ENCODE data around the gene ATP8A2.

The ATP8A2 gene

DNA sequence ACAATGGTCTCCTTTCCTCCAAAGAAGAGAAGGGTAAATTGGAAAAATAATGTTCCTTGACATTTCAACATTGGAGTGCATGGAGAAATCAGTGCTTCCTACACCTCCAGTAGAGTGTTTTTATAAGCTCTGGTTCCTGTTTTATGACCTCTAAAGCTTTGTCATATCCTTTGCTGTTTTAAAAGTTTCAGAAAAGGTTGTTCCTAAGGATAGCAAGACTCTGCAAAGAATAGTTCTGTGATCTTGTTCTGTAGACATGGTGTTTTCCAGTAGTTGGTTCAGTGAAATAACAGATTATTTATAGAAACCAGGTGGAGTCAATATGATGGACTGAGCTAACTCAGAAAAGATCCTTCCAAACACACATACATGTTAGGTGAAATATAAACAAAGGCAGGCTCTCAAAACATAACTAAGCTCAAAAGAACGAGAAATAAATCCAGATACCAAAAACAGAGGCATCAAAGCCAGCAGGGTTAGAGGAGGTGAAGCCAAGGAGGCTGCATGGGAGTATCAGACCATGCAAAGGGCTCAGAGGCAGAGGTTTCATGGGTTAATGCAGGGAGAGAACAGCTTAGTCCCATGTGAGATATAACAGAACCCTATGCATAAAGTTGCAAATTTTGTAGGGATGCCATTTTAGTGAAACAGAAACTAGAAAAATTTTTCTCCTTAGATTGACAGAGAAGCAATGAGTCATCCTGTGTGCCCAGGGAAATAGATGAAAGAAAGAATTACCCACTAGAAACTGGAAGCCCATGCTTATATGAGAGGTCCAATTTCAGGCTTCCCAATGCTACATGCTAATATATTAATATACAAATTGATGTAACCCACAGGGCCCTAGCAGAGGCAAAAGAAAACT, 635.7 kb downstream of the ATP8A2 start:
- Histone ChIP-seq H3K4me3 (ENCODE audit: low read depth, low read length) (no peak overlapping the region), H3K36me3 (ENCODE audit: control insufficient read depth, insufficient read depth, low read length) (no peaks in the 10 kb centered on the region), H3K27me3 (ENCODE audit: control insufficient read depth, insufficient read depth, low read length) (peaks cover 3% of the 10 kb centered on the region), H3K9me3 (ENCODE audit: control insufficient read depth, insufficient read depth, low read length) (no peaks in the 10 kb centered on the region), H3K4me1 (ENCODE audit: control insufficient read depth, insufficient read depth, low read length) (peaks cover 5% of the 10 kb centered on the region), H3K9ac (ENCODE audit: low read depth, low read length) (no peak overlapping the region)

DNA sequence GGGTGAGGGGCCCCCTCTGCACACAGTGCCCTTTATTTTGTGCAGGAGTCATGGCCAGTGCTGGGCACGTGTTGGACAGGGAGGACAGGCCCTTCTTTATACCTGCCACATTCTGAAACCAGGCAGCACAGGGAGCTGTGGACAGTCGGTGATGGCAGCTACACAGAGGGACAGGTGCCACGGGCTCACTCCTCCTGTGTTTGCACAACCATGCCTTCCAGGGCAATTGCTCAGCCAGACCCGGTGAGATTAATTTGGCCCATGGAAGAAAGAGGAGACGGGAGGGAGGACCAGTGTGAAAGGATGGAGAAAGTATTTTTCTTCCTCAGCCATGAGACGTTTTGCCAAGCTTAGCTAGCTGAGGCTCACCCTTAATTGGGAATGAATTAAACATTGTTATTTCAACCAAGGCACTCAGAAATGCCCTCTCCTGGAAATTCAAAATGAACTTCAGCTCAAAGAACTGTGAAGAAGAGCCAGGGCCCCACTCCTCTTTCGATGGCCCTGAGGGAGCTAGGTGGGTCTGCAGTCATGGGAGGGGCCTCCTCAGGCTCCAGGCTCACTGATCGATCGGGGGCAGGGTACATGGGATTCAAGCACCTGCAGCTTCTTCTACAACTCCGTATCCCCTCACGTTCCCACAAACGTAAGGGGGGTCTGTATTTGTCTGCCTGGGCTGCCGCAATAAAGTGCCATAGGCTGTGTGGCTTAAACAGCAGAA, 638.9 kb downstream of the ATP8A2 start:
- Histone ChIP-seq H3K36me3 (ENCODE audit: control insufficient read depth, insufficient read depth, low read length) (no peaks in the 10 kb centered on the region), H3K9ac (ENCODE audit: low read depth, low read length) (no peak overlapping the region), H3K27me3 (ENCODE audit: control insufficient read depth, insufficient read depth, low read length) (peaks cover 9% of the 10 kb centered on the region), H3K4me1 (ENCODE audit: control insufficient read depth, insufficient read depth, low read length) (peaks cover 5% of the 10 kb centered on the region), H3K4me3 (ENCODE audit: low read depth, low read length) (no peak overlapping the region), H3K9me3 (ENCODE audit: control insufficient read depth, insufficient read depth, low read length) (no peaks in the 10 kb centered on the region)

DNA sequence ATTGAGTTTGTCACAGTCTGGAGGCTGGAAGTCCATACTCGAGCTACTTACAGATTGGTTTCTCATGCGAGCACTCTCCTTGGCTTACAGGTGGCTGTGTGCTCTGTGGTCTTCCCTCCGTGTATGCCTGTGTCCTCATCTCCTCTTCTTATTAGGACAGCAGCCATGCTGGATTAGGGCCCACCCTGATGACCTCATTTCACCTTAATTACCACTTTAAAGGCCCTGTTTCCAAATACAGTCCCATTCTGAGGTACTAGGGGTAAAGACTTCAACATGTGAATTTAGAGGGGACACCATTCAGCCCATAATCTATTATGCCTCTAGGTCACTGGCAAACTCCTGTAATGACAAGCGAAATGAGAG, 639.4 kb downstream of the ATP8A2 start:
- Histone ChIP-seq H3K4me3 (ENCODE audit: low read depth, low read length) (no peak overlapping the region), H3K4me1 (ENCODE audit: control insufficient read depth, insufficient read depth, low read length) (peaks cover 5% of the 10 kb centered on the region), H3K36me3 (ENCODE audit: control insufficient read depth, insufficient read depth, low read length) (no peaks in the 10 kb centered on the region), H3K27me3 (ENCODE audit: control insufficient read depth, insufficient read depth, low read length) (peaks cover 9% of the 10 kb centered on the region), H3K9me3 (ENCODE audit: control insufficient read depth, insufficient read depth, low read length) (no peaks in the 10 kb centered on the region), H3K9ac (ENCODE audit: low read depth, low read length) (no peak overlapping the region)

DNA sequence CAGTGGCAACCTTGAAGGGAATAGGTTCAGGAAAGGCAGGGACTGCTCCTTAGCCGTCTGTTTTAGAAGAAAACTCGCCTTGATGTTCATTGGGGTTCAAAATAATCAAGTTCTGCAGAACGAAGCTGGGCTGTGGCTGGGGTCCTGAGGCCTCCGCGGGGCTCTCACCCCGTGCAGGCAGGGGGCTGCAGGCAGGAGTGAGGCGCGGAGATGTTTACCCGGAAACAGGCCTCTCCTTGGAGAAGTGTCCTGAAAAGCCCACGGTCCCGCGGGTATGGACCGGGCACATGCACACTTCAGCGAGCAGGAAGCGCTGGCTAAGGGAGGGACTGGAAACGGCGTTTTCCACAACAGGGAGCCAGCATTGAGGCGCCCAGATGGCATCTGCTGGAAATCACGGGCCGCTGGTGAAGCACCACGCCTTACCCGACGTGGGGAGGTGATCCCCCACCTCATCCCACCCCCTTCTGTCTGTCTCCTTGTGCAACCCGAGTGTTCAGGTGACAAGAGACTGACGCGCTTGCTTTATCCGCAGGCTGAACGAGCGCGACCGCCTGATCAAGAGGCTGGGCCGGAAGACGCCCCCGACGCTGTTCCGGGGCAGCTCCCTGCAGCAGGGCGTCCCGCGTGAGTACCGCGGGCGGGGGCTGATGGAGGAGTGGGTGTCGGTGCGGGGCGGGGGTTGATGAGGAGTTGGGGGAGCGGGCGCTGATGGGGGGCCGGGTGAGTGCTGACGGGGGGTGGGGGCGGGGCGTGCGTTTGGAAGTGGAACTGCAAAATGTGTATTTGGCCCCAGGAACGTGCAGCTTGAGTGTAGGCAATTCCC, 640.4 kb downstream of the ATP8A2 start:
- no peak overlapping the region for H3K9ac ChIP-seq (ENCODE audit: low read depth, low read length)
- H3K9me3 ChIP-seq (ENCODE audit: control insufficient read depth, insufficient read depth, low read length), result no peaks in the 10 kb centered on the region
- H3K36me3 ChIP-seq (ENCODE audit: control insufficient read depth, insufficient read depth, low read length), result no peaks in the 10 kb centered on the region
- peaks cover 9% of the 10 kb centered on the region for H3K27me3 ChIP-seq (ENCODE audit: control insufficient read depth, insufficient read depth, low read length)
- peaks cover 5% of the 10 kb centered on the region for H3K4me1 ChIP-seq (ENCODE audit: control insufficient read depth, insufficient read depth, low read length)
- peak overlapping the region; percentile 52 for H3K4me3 ChIP-seq (ENCODE audit: low read depth, low read length)

DNA sequence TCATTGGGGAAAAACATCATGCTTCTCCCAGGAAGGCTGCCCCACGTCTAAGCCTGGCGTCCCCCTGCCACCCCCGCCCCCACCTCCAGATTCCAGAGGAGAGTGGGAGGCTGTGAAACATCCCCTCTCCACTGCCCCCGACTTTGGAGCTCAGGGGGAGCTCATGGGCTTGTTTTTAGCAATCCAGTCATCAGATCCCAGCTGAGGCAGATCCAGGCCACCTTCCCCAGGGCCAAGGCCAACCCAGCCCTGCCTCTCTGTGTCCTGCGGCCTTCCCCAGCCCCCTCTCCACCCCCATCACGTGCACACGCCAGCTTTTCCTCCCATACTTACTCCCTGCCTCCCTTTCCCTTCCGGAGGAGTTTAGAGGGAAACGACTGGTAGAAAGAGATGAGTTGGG, 641.2 kb downstream of the ATP8A2 start:
- H3K27me3 ChIP-seq (ENCODE audit: control insufficient read depth, insufficient read depth, low read length), result peaks cover 9% of the 10 kb centered on the region
- H3K9ac ChIP-seq (ENCODE audit: low read depth, low read length), result no peak overlapping the region
- no peaks in the 10 kb centered on the region for H3K36me3 ChIP-seq (ENCODE audit: control insufficient read depth, insufficient read depth, low read length)
- peak overlapping the region; percentile 43 for H3K4me3 ChIP-seq (ENCODE audit: low read depth, low read length)
- peaks cover 5% of the 10 kb centered on the region for H3K4me1 ChIP-seq (ENCODE audit: control insufficient read depth, insufficient read depth, low read length)
- H3K9me3 ChIP-seq (ENCODE audit: control insufficient read depth, insufficient read depth, low read length), result no peaks in the 10 kb centered on the region

DNA sequence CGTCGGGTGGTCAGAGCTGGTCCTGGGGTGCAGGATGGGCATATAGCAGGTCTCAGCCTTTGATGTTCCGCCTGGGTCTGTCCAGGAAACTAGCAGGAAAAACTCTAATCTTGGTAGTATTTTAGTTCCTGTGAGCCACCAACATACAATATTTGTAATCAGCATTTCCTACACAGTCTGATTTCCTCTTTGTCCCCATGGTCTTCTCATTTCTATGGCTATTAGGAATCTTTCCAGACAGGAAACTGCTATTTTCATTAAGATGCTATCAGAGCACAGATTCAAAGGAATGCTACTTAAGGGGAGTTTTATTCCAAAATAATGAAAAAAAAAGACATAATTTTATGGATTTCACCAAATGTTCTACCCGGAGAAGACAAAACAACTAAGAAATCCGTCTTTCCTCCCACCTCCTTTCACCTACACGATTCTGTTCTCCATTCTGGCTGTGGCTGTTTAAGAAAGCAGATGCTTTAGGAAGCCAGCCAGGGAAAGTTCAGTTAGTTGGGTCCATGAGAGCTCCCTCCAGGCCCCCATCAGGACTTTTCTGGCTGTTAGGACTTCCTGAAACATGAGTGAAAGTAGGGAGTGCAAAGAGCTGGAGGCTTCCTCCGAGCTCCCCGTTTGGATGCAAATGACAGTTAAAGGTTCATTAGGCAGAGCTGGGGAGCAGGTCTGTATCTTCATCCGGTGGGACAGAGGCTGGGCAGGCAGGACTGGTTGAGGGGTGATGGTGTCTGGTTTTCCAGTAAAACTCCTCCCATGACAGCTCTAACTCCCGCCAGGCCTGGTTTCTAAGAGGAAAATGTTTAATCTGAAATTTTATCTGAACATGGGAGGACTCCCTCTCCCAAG, 643.7 kb downstream of the ATP8A2 start:
- Histone ChIP-seq H3K9ac (ENCODE audit: low read depth, low read length) (no peak overlapping the region), H3K27me3 (ENCODE audit: control insufficient read depth, insufficient read depth, low read length) (peaks cover 9% of the 10 kb centered on the region), H3K4me3 (ENCODE audit: low read depth, low read length) (no peak overlapping the region), H3K36me3 (ENCODE audit: control insufficient read depth, insufficient read depth, low read length) (no peaks in the 10 kb centered on the region), H3K9me3 (ENCODE audit: control insufficient read depth, insufficient read depth, low read length) (no peaks in the 10 kb centered on the region), H3K4me1 (ENCODE audit: control insufficient read depth, insufficient read depth, low read length) (peaks cover 5% of the 10 kb centered on the region)

DNA sequence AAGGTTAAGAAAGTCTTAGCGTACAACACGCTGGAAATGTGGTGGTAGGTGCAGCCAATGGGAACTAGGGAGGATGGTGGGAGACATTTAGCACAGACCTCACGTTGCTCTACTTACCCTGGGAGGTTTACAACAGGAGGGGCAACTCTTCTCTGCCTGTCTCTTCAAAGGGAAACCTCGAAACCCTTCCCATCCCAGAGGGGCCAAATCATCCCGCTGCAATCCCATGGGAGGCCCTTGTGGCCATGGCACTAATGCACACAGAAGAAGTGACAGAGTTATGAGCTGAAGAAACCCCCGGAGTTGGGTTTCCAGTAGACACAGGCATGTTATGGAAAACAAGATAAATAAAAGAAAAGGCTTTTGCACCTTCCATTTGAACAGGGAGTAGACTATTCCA, 644.4 kb downstream of the ATP8A2 start:
- Histone ChIP-seq H3K27me3 (ENCODE audit: control insufficient read depth, insufficient read depth, low read length) (peaks cover 9% of the 10 kb centered on the region), H3K4me1 (ENCODE audit: control insufficient read depth, insufficient read depth, low read length) (peaks cover 2% of the 10 kb centered on the region), H3K9ac (ENCODE audit: low read depth, low read length) (no peak overlapping the region), H3K9me3 (ENCODE audit: control insufficient read depth, insufficient read depth, low read length) (no peaks in the 10 kb centered on the region), H3K4me3 (ENCODE audit: low read depth, low read length) (no peak overlapping the region), H3K36me3 (ENCODE audit: control insufficient read depth, insufficient read depth, low read length) (no peaks in the 10 kb centered on the region)

DNA sequence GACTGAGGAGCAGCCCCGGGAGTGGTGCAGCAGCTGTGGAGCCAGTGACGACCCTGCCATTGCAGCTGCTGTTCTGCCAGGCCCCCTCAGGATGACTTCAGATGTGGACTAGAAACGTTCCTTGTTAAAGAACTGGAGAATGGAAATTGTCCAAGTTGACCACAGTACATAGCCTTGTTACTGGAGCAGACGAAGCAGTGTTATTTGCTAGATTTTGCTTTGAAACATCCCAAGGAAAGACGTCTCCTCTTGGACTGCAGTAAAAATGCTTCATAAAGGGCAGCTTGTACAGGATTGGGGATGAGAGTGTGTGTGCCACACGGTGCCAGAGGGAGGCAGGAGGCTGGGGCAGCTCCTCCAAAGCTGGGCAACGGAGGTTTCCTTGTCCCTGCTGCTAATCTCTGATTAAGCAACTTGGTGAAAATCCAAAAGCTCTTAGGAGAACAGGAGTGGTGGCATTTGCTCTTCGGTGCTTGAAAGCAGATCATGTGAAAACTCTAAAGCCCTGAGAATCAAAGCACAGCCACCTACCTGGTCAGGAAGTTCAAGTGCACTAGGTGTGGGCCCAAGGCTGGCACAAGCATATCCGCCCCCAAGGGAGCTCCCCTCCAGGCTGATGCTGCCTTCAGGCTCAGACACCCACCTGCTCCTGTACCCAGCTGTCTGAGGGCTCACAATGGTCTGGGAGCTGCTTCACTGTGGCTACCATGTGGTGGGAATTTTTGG, 645.6 kb downstream of the ATP8A2 start:
- Histone ChIP-seq H3K4me3 (ENCODE audit: low read depth, low read length) (no peak overlapping the region), H3K9ac (ENCODE audit: low read depth, low read length) (no peak overlapping the region), H3K36me3 (ENCODE audit: control insufficient read depth, insufficient read depth, low read length) (no peaks in the 10 kb centered on the region), H3K4me1 (ENCODE audit: control insufficient read depth, insufficient read depth, low read length) (no peaks in the 10 kb centered on the region), H3K9me3 (ENCODE audit: control insufficient read depth, insufficient read depth, low read length) (no peaks in the 10 kb centered on the region), H3K27me3 (ENCODE audit: control insufficient read depth, insufficient read depth, low read length) (peaks cover 7% of the 10 kb centered on the region)

DNA sequence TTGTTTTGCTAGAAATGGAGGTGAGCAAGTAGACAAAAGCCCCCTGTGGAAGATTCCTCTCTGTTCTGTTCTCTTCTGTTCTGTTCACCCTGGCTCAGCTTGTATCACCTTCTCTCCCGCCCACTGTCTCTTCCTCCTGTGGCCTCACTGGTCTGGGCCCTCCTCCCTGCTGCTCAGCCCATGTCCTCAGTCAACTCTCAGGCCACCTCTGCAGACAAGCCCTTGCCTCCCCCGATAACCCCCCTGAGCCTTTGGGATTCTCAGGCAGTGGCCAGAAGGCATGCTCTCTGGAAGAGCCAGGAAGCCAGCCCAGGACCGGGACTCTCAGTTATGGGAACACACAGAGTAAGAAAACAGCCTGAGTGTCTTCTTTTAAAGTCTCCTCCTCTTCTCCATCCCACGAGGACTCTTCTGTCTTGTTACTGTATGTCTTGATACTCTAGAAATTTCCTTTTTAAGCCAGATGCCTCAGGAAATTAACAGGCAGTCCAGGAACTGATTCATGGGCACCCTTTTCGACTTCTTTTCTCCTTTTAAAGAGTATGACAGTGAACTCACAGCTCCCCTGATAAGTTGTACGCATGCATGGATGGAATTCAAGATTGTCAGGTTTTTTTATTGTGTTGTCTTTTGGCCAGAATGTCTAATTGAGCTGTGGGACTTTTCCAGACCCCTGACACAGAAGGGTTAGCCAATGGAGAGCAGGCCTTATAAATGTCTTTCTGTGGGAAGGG, 646.3 kb downstream of the ATP8A2 start:
- no peak overlapping the region for H3K4me3 ChIP-seq (ENCODE audit: low read depth, low read length)
- no peaks in the 10 kb centered on the region for H3K4me1 ChIP-seq (ENCODE audit: control insufficient read depth, insufficient read depth, low read length)
- no peaks in the 10 kb centered on the region for H3K36me3 ChIP-seq (ENCODE audit: control insufficient read depth, insufficient read depth, low read length)
- peaks cover 7% of the 10 kb centered on the region for H3K27me3 ChIP-seq (ENCODE audit: control insufficient read depth, insufficient read depth, low read length)
- H3K9ac ChIP-seq (ENCODE audit: low read depth, low read length), result no peak overlapping the region
- H3K9me3 ChIP-seq (ENCODE audit: control insufficient read depth, insufficient read depth, low read length), result no peaks in the 10 kb centered on the region

DNA sequence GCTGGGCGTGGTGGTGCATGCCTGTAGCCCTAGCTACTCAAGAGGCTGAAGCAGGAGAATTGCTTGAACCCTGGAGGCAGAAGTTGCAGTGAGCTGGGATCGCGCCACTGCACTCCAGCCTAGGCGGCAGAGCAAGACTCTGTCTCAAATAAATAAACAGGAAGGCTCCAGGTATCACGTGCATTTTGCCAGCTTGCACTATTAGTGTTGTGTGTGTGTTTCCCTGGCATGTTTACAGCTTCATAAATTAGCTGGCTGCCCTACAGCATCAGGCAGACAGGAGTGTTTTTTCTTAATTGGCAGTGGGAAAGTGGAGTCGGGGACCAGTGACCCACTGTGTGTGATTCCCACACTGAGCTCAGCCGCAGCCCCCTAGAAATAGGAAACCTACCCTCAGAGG, 647.5 kb downstream of the ATP8A2 start:
- H3K36me3 ChIP-seq (ENCODE audit: control insufficient read depth, insufficient read depth, low read length), result no peaks in the 10 kb centered on the region
- H3K4me3 ChIP-seq (ENCODE audit: low read depth, low read length), result no peak overlapping the region
- H3K9ac ChIP-seq (ENCODE audit: low read depth, low read length), result no peak overlapping the region
- peaks cover 2% of the 10 kb centered on the region for H3K27me3 ChIP-seq (ENCODE audit: control insufficient read depth, insufficient read depth, low read length)
- no peaks in the 10 kb centered on the region for H3K4me1 ChIP-seq (ENCODE audit: control insufficient read depth, insufficient read depth, low read length)
- no peaks in the 10 kb centered on the region for H3K9me3 ChIP-seq (ENCODE audit: control insufficient read depth, insufficient read depth, low read length)

Data from iPS-15b (cell line).